DND-41 (cell line): ENCODE results near the gene GRIK3.
"Not testable (repeated sequence)": the region's sequence is repeated elsewhere in the genome, so short reads cannot be mapped to it uniquely, and the experiment has no call there.

ENCODE experiments used
- ATAC-seq: fragments of 200-7000 bp; cut with Tn5 transposase; 3 replicates; pipeline ENCODE4 v1.9.1; 2021; ENCODE audit warnings: low read depth; ENCODE audit not compliant: insufficient read depth
- DNase-seq: peaks from one replicate; pipeline ENCODE4 v3.0.0-alpha.2; 2020
- H2AFZ ChIP-seq: 2 replicates; pipeline ENCODE4 v1.6.0; 2012; ENCODE audit warnings: low read depth, low read length
- H3K27ac ChIP-seq: 2 replicates; pipeline ENCODE4 v1.5.1; 2012; ENCODE audit warnings: low read length, inconsistent platforms
- H3K27me3 ChIP-seq: fragments of 200-600 bp; sonication (generic); 2 replicates; pipeline ENCODE4 v1.6.0; 2012; ENCODE audit warnings: low read length, mild to moderate bottlenecking, inconsistent platforms; ENCODE audit not compliant: insufficient read depth, poor library complexity
- H3K36me3 ChIP-seq: 2 replicates; pipeline ENCODE4 v1.5.1; 2012; ENCODE audit warnings: low read length, inconsistent platforms; ENCODE audit not compliant: insufficient read depth
- H3K4me1 ChIP-seq: 2 replicates; pipeline ENCODE4 v1.5.1; 2012; ENCODE audit warnings: mild to moderate bottlenecking, low read length; ENCODE audit not compliant: insufficient read depth
- H3K4me2 ChIP-seq: 2 replicates; pipeline ENCODE4 v1.6.0; 2012; ENCODE audit warnings: mild to moderate bottlenecking, moderate library complexity, low read length, inconsistent platforms; ENCODE audit not compliant: insufficient read depth
- H3K4me3 ChIP-seq, 2 experiments: fragments of 200-600 bp in 1 of 2; shearing (Covaris generic) in 1 of 2; 2 replicates each; pipeline ENCODE4 v1.5.1; 2012 to 2016; ENCODE audit warnings: inconsistent platforms in 2 of 2, low read length in 2 of 2, mild to moderate bottlenecking in 2 of 2, low read depth in 1 of 2, moderate library complexity in 1 of 2
- H3K79me2 ChIP-seq: 2 replicates; pipeline ENCODE4 v1.6.0; 2012; ENCODE audit warnings: low read length, inconsistent platforms; ENCODE audit not compliant: insufficient read depth
- H3K9ac ChIP-seq: 2 replicates; pipeline ENCODE4 v1.6.0; 2012; ENCODE audit warnings: low read depth, mild to moderate bottlenecking, inconsistent platforms, low read length, moderate library complexity
- H3K9me3 ChIP-seq: 2 replicates; pipeline ENCODE4 v1.5.1; 2012; ENCODE audit warnings: low read length, moderate library complexity, mild to moderate bottlenecking, inconsistent platforms; ENCODE audit not compliant: insufficient read depth, severe bottlenecking
- H4K20me1 ChIP-seq: 2 replicates; pipeline ENCODE4 v1.6.0; 2012; ENCODE audit warnings: low read length; ENCODE audit not compliant: insufficient read depth
- CTCF ChIP-seq: IDR thresholded peaks from 2 replicates; pipeline ENCODE4 v1.5.1; 2012; ENCODE audit warnings: borderline replicate concordance, low read length, moderate library complexity, mild to moderate bottlenecking; ENCODE audit not compliant: poor library complexity, severe bottlenecking; ENCODE audit errors: extremely low read depth
- EZH2 ChIP-seq: IDR thresholded peaks from 3 replicates; pipeline ENCODE4 v1.6.1; 2012; ENCODE audit warnings: borderline replicate concordance, low read depth, mild to moderate bottlenecking, moderate library complexity, low read length, inconsistent platforms; ENCODE audit not compliant: severe bottlenecking

The GRIK3 gene

GRCh38 chr1:37034121-37035013 lies at the start of gene GRIK3:
TSS of gene GRIK3 (minus strand) at chr1:37034515. CDS start at chr1:37034108, 407 bp downstream.
- H3K79me2 ChIP-seq = no peaks in the 10 kb centered on the region
- no peaks in the 10 kb centered on the region for H3K9me3 ChIP-seq
- no peak within 1 kb of the TSS for H2AFZ ChIP-seq
- no peak within 1 kb of the TSS for H3K4me3 ChIP-seq
- H3K4me2 ChIP-seq = no peak within 1 kb of the TSS
- peaks cover 15% of the 10 kb centered on the region for H3K27me3 ChIP-seq
- no peak within 1 kb of the TSS for H3K27ac ChIP-seq
- no peaks in the 10 kb centered on the region for H3K4me1 ChIP-seq
- no peak within 1 kb of the TSS for H3K9ac ChIP-seq
- H3K36me3 ChIP-seq = no peaks in the 10 kb centered on the region
- DNase-seq = no peak
- no peak for ATAC-seq
- TF ChIP-seq CTCF = no peak
- TF ChIP-seq EZH2 = no peak
- no peaks in the 10 kb centered on the region for H4K20me1 ChIP-seq

GRCh38 chr1:37084013-37084412 lies 49.7 kb upstream of the GRIK3 start:
- Histone ChIP-seq H3K27me3 (no peaks in the 10 kb centered on the region), H3K79me2 (no peaks in the 10 kb centered on the region), H4K20me1 (no peaks in the 10 kb centered on the region), H3K4me3 (no peak overlapping the region), H2AFZ (no peak overlapping the region), H3K9ac (no peak overlapping the region), H3K36me3 (no peaks in the 10 kb centered on the region), H3K9me3 (peaks cover 5% of the 10 kb centered on the region), H3K4me2 (no peak overlapping the region), H3K27ac (no peak overlapping the region), H3K4me1 (no peaks in the 10 kb centered on the region)
- no peak for TF ChIP-seq EZH2
- TF ChIP-seq CTCF = no peak
- DNase-seq (no peak), ATAC-seq (no peak)

- Histone ChIP-seq H4K20me1 (no peaks in the 10 kb centered on the region), H3K9me3 (peaks cover 7% of the 10 kb centered on the region), H3K4me2 (no peak overlapping the region), H3K36me3 (no peaks in the 10 kb centered on the region), H3K4me1 (no peaks in the 10 kb centered on the region), H3K9ac (no peak overlapping the region), H3K27ac (no peak overlapping the region), H2AFZ (no peak overlapping the region), H3K79me2 (no peaks in the 10 kb centered on the region), H3K27me3 (no peaks in the 10 kb centered on the region), H3K4me3 (no peak overlapping the region)
- no peak for TF ChIP-seq EZH2
- TF ChIP-seq CTCF = no peak
- no peak for ATAC-seq
- DNase-seq = no peak
Measured at GRCh38 chr1:37083603-37084002, 49.3 kb upstream of the GRIK3 start.

- not testable (repeated sequence) for H3K9me3 ChIP-seq, ATAC-seq, H3K36me3 ChIP-seq, H3K4me3 ChIP-seq, H3K9ac ChIP-seq, H3K27ac ChIP-seq, H3K4me2 ChIP-seq, H3K79me2 ChIP-seq, DNase-seq, H2AFZ ChIP-seq, H3K4me1 ChIP-seq, H4K20me1 ChIP-seq, H3K27me3 ChIP-seq
Measured at GRCh38 chr1:37080296-37080986, 46.1 kb upstream of the GRIK3 start.
